Heart left ventricle (tissue), 16 donors: ENCODE measurements around the gene IL7R. TPM values are rescaled to one million over a fixed set of nuclear protein-coding genes. Genes with fewer than 3 reads are reported as not detected.
A peak's percentile ranks its signal among the peaks of the same experiment; 100 is the strongest.

Experiments
- ATAC-seq, 4 donors: fragments of 200-7000 bp; cut with Tn5 transposase; one replicate each; pipeline ENCODE4 v1.9.1; 2020 to 2022; ENCODE audit warnings: moderate library complexity in 4 of 4, mild to moderate bottlenecking in 3 of 4, moderate number of reproducible peaks in 1 of 4
- DNase-seq, 5 donors: peaks; one replicate each; pipeline ENCODE4 v3.0.0-alpha.2; 2020
- H3K27ac ChIP-seq, 12 donors: fragments of 200-600 bp; sonication (generic) in 4 of 12; one replicate each; pipeline versions ENCODE4 v1.5.0 to v1.8.0; 2016 to 2022; ENCODE audit warnings: mild to moderate bottlenecking in 2 of 12
- H3K27me3 ChIP-seq, 9 donors: fragments of 200-600 bp; sonication (generic) in 2 of 9; one replicate each; pipeline versions ENCODE4 v1.5.1 to v1.8.0; 2016 to 2022; ENCODE audit warnings: mild to moderate bottlenecking in 3 of 9
- H3K36me3 ChIP-seq, 9 donors: fragments of 200-600 bp; sonication (generic) in 2 of 9; one replicate each; pipeline versions ENCODE4 v1.5.0 to v1.8.0; 2018 to 2022; ENCODE audit warnings: mild to moderate bottlenecking in 2 of 9
- H3K4me1 ChIP-seq, 12 donors: fragments of 200-600 bp; sonication (generic) in 4 of 12; one replicate each; pipeline versions ENCODE4 v1.5.0 to v1.8.0; 2016 to 2022; ENCODE audit warnings: mild to moderate bottlenecking in 3 of 12
- H3K4me3 ChIP-seq, 12 donors: fragments of 200-600 bp; sonication (generic) in 4 of 12; one replicate each; pipeline versions ENCODE4 v1.5.0 to v1.8.0; 2017 to 2022; ENCODE audit warnings: mild to moderate bottlenecking in 9 of 12, moderate library complexity in 4 of 12
- H3K9me3 ChIP-seq, 12 donors: fragments of 200-600 bp; sonication (generic) in 4 of 12; one replicate each; pipeline versions ENCODE4 v1.5.0 to v1.8.0; 2016 to 2022; ENCODE audit warnings: mild to moderate bottlenecking in 1 of 12
- CTCF ChIP-seq, 12 donors: fragments of 200-600 bp; sonication (generic) in 4 of 12; IDR thresholded peaks; one replicate each; pipeline versions ENCODE4 v1.5.0 to v1.8.0; 2018 to 2022; ENCODE audit warnings: antibody characterized with exemption in 12 of 12, mild to moderate bottlenecking in 5 of 12
- POLR2A ChIP-seq, 2 donors: fragments of 450-650 bp; IDR thresholded peaks; one replicate each; pipeline ENCODE4 v1.6.1; 2017; ENCODE audit warnings: antibody characterized with exemption in 2 of 2, mild to moderate bottlenecking in 2 of 2, moderate library complexity in 2 of 2
- WGBS, 4 donors: extraction: QIAGEN DNeasy Blood & Tissue Kit in 2 of 4; methylation state at CpG; one replicate each; pipeline versions ENCODE4 v1.1.5 to v1.1.7; 2013 to 2018; 5-methylcytosine and 5-hydroxymethylcytosine counted together
- intact Hi-C, 10 donors: fragments of 100-400 bp; cut with DNase I; formaldehyde crosslinking; loops; one replicate each; pipeline versions ENCODE4 v1.11.1 to v1.14.2; 2022
- polyA plus RNA-seq, 2 donors: library from polyadenylated mRNA; stranded (reverse); fragments of 200-250 nt; gene quantifications; one replicate each; pipeline ENCODE4 v1.2.3, GENCODE V29; 2013
- total RNA-seq, 9 donors: library from RNA; depleted of rRNA in 2 of 9; stranded (reverse); fragments of >200 nt in 2 of 9; fragmentation: NEBNext Ultra II Directional in 3 of 9; extraction: Animal tissue kit (Norgen Biotek cat#: 25700) in 3 of 9; gene quantifications; one replicate each; pipeline versions ENCODE4 v1.1.0 to v1.2.4, GENCODE V29; 2016 to 2023
- donor health status: ischemic (EF 13 %, LVEDD 7.1; RV severe dilation, severe dysfunction).
- donor health status: healthy with polysubstance abuse.
- donor health status: DM: no; HTN: yes; CAD: no.
- donor health status: DM: no; HTN: no; CAD: no.
- donor health status: ischemic (EF 25% LVEDD 6.9; RV normal size, moderate dysfunction).
- donor health status: ischemic (EF 25% LVEDD 5.7; RV mildly dilated, moderate dysfunction).
- donor health status: healthy.
- donor health status: DM: yes; HTN: yes; CAD: no.
- donor health status: ischemic (EF 35%, LVEDD 5.7; RV mildly dilated, moderate dysfunction).
- donor health status: nonischemic (EF 11% LVEDD 7.7; RV severe dilation, severe dysfunction).
- donor health status: DM: yes; HTN: yes; CAD: no.
- donor health status: PGD.
- donor health status: ischemic (EF 29% LVEDD 5.4; RV normal size, mild dysfunction).
- donor health status: nonischemic (EF 23%, LVEDD 6.1; RV moderate dilation, normal function).

Gene IL7R
- total and polyA plus RNA-seq, 11 donors = 0.27 to 12.0 (median 0.61) TPM

- H3K4me1 ChIP-seq = peaks cover 0 to 14% (median 0%) of the 10 kb centered on the region in 12 donors
- no peaks in the 10 kb centered on the region for H3K9me3 ChIP-seq
- no peak overlapping the region for H3K4me3 ChIP-seq
- H3K27ac ChIP-seq = no peak overlapping the region
- H3K36me3 ChIP-seq = peaks cover 0 to 3% (median 0%) of the 10 kb centered on the region in 9 donors
- 75 to 91% (median 87%) methylated on average over 4 of the region's 4 CpGs for WGBS, 4 donors
- no peaks in the 10 kb centered on the region for H3K27me3 ChIP-seq
- DNase-seq = no peak
- TF ChIP-seq POLR2A (IDR thresholded peaks at IDR 0.05) = no peak
- no peak for TF ChIP-seq CTCF (IDR thresholded peaks at IDR 0.05)
- intact Hi-C loops = no loop called here
- ATAC-seq = no peak
Observed at GRCh38 chr5:35870605-35871004, 13.9 kb downstream of the IL7R start.

- intact Hi-C loops = no loop called here
- Histone ChIP-seq H3K9me3 (no peaks in the 10 kb centered on the region), H3K4me3 (no peak overlapping the region), H3K36me3 (peaks cover 0 to 3% (median 0%) of the 10 kb centered on the region in 9 donors), H3K4me1 (peaks cover 0 to 25% (median 0%) of the 10 kb centered on the region in 12 donors), H3K27ac (no peak overlapping the region), H3K27me3 (no peaks in the 10 kb centered on the region)
- no peak for ATAC-seq
- TF ChIP-seq CTCF (IDR thresholded peaks at IDR 0.05) (no peak), POLR2A (IDR thresholded peaks at IDR 0.05) (no peak)
- WGBS, 4 donors = 85 to 97% (median 89%) methylated on average over 2 of the region's 2 CpGs
- DNase-seq = no peak
Observed at GRCh38 chr5:35876454-35876853, 19.8 kb downstream of the IL7R start.

DNA sequence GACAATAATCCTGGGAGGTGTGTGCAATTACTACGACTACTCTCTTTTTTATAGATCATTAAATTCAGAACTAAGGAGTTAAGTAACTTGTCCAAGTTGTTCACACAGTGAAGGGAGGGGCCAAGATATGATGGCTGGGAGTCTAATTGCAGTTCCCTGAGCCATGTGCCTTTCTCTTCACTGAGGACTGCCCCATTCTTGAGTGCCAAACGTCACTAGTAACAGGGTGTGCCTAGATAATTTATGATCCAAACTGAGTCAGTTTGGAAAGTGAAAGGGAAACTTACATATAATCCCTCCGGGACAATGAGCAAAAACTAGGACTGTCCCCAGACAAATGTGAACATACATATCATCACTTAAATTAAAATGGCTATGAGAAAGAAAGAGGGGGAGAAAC lies 20.2 kb downstream of the IL7R start:
- WGBS, 4 donors = 45 to 59% (median 48%) methylated on average over 3 of the region's 3 CpGs
- H3K9me3 ChIP-seq = no peaks in the 10 kb centered on the region
- peaks cover 0 to 25% (median 0%) of the 10 kb centered on the region in 12 donors for H3K4me1 ChIP-seq
- no peak overlapping the region for H3K27ac ChIP-seq
- no peak for TF ChIP-seq CTCF (IDR thresholded peaks at IDR 0.05)
- no peak for TF ChIP-seq POLR2A (IDR thresholded peaks at IDR 0.05)
- intact Hi-C loops = no loop called here
- no peak overlapping the region for H3K4me3 ChIP-seq
- DNase-seq = no peak
- ATAC-seq = peak in 2 of 4 donors; percentile 36 to 62
- peaks cover 0 to 3% (median 0%) of the 10 kb centered on the region in 9 donors for H3K36me3 ChIP-seq
- no peaks in the 10 kb centered on the region for H3K27me3 ChIP-seq

GRCh38 chr5:35877655-35878054 lies 21.0 kb downstream of the IL7R start:
- ATAC-seq (no peak), DNase-seq (no peak)
- Histone ChIP-seq H3K27me3 (no peaks in the 10 kb centered on the region), H3K36me3 (peaks cover 0 to 3% (median 0%) of the 10 kb centered on the region in 9 donors), H3K27ac (no peak overlapping the region), H3K4me1 (peaks cover 0 to 25% (median 0%) of the 10 kb centered on the region in 12 donors), H3K9me3 (no peaks in the 10 kb centered on the region), H3K4me3 (no peak overlapping the region)
- intact Hi-C loops = no loop called here
- TF ChIP-seq POLR2A (IDR thresholded peaks at IDR 0.05) = no peak
- no peak for TF ChIP-seq CTCF (IDR thresholded peaks at IDR 0.05)
- WGBS, 4 donors = 69 to 97% (median 95%) methylated on average over 2 of the region's 2 CpGs
